Measurements from ENCODE around the gene FAM20A.

Gene FAM20A

DNA sequence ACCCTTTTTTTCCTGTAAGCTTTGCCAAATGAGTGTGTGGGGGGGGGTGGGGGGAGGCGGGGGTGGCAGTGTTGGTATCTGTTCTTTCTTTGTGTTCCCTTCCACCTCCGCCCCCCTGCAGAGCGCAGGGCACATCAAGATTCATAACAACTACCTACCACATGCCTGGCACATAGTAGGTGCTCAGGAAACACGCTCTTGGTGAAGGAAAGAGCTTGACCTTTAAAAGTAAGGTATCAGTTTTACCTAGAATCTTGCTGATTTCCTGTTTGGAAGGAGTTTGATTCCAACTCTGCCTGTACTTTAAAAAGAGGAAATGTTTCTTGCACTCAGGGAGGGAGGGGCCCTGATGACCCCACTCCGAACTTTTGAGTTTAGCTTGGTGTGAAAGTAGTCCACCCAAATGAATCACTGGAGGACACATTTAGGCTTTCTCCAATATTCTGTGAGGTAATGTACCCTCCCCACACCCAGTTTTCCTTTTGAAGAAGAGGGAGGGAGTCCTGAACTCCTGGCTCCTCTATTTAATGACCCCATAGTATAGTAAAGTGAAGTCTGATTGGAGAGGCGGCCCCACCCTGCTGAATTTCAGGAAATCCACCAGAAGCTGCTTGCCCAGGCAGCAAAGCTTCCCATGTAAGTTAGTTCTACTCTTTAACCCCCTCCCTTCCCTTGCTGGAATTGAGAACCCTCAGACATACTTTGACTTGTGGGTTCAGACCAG is 560 bp upstream of the FAM20A start:
- DNase-seq (no peak), ATAC-seq (ENCODE audit: insufficient read depth, low read depth) (no peak)
- Histone ChIP-seq H3K9me3 (ENCODE audit: insufficient read depth, low read length, severe bottlenecking) (no peaks in the 10 kb centered on the region), H2AFZ (ENCODE audit: low read depth, low read length) (no peak overlapping the region), H3K27me3 (ENCODE audit: insufficient read depth, low read length, poor library complexity) (peaks cover 15% of the 10 kb centered on the region), H3K4me2 (ENCODE audit: insufficient read depth, low read length) (no peak overlapping the region), H3K9ac (ENCODE audit: low read depth, low read length) (no peak overlapping the region), H3K79me2 (ENCODE audit: insufficient read depth, low read length) (no peaks in the 10 kb centered on the region), H3K4me1 (ENCODE audit: insufficient read depth, low read length) (no peaks in the 10 kb centered on the region), H3K36me3 (ENCODE audit: insufficient read depth, low read length) (no peaks in the 10 kb centered on the region), H3K4me3 (ENCODE audit: low read depth in 1 of 2, low read length in 2 of 2) (no peak overlapping the region), H3K27ac (ENCODE audit: low read length) (no peak overlapping the region), H4K20me1 (ENCODE audit: insufficient read depth, low read length) (no peaks in the 10 kb centered on the region)
- TF ChIP-seq, protein P1, sequence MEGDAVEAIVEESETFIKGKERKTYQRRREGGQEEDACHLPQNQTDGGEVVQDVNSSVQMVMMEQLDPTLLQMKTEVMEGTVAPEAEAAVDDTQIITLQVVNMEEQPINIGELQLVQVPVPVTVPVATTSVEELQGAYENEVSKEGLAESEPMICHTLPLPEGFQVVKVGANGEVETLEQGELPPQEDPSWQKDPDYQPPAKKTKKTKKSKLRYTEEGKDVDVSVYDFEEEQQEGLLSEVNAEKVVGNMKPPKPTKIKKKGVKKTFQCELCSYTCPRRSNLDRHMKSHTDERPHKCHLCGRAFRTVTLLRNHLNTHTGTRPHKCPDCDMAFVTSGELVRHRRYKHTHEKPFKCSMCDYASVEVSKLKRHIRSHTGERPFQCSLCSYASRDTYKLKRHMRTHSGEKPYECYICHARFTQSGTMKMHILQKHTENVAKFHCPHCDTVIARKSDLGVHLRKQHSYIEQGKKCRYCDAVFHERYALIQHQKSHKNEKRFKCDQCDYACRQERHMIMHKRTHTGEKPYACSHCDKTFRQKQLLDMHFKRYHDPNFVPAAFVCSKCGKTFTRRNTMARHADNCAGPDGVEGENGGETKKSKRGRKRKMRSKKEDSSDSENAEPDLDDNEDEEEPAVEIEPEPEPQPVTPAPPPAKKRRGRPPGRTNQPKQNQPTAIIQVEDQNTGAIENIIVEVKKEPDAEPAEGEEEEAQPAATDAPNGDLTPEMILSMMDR (IDR thresholded peaks at IDR 0.05; ENCODE audit: borderline replicate concordance, extremely low read depth, low read length, poor library complexity, severe bottlenecking), result no peak

- H3K27me3 ChIP-seq (ENCODE audit: insufficient read depth, low read length, poor library complexity), result peaks cover 18% of the 10 kb centered on the region
- H2AFZ ChIP-seq (ENCODE audit: low read depth, low read length), result no peak overlapping the region
- no peaks in the 10 kb centered on the region for H3K9me3 ChIP-seq (ENCODE audit: insufficient read depth, low read length, severe bottlenecking)
- no peak overlapping the region for H3K9ac ChIP-seq (ENCODE audit: low read depth, low read length)
- TF ChIP-seq, protein P1 (IDR thresholded peaks at IDR 0.05; ENCODE audit: borderline replicate concordance, extremely low read depth, low read length, poor library complexity, severe bottlenecking), result no peak
- no peak for TF ChIP-seq EZH2 (IDR thresholded peaks at IDR 0.05; ENCODE audit: borderline replicate concordance, low read depth, low read length, severe bottlenecking)
- H3K27ac ChIP-seq (ENCODE audit: low read length), result no peak overlapping the region
- H3K79me2 ChIP-seq (ENCODE audit: insufficient read depth, low read length), result no peaks in the 10 kb centered on the region
- H3K36me3 ChIP-seq (ENCODE audit: insufficient read depth, low read length), result no peaks in the 10 kb centered on the region
- DNase-seq (no peak), ATAC-seq (ENCODE audit: insufficient read depth, low read depth) (no peak)
- H3K4me2 ChIP-seq (ENCODE audit: insufficient read depth, low read length), result no peak overlapping the region
- H4K20me1 ChIP-seq (ENCODE audit: insufficient read depth, low read length), result no peaks in the 10 kb centered on the region
- H3K4me1 ChIP-seq (ENCODE audit: insufficient read depth, low read length), result no peaks in the 10 kb centered on the region
- no peak overlapping the region for H3K4me3 ChIP-seq (ENCODE audit: low read depth in 1 of 2, low read length in 2 of 2)
Observed at GRCh38 chr17:68600067-68600930, 868 bp downstream of the FAM20A start.

DNA sequence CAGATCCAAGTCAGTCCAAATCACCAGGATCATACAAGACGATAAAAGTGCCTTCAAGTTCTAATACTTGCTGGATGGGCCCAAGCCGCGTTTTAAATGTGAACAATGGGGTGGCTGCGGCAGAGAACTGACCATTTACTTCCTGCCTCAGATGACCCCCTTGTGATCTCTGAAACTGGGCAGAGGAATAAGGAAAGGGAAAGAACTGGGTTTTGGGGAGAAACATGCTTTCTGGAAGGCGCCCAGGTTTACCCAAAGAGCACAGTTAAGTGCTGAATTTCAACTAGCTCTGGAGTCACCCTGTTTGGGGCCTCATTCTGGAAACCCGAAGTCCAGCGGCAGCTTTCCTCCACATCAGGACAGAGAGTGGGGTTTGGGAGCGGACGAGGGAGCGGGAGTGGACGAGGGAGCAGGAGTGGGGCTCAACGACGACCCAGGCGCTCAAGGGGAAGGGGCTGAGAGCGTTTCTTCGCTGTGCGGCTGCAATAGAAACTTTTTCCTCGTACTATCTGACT is 1.6 kb downstream of the FAM20A start:
- H3K79me2 ChIP-seq (ENCODE audit: insufficient read depth, low read length), result no peaks in the 10 kb centered on the region
- TF ChIP-seq, protein P1 (IDR thresholded peaks at IDR 0.05; ENCODE audit: borderline replicate concordance, extremely low read depth, low read length, poor library complexity, severe bottlenecking), result no peak
- TF ChIP-seq EZH2 (IDR thresholded peaks at IDR 0.05; ENCODE audit: borderline replicate concordance, low read depth, low read length, severe bottlenecking), result no peak
- H4K20me1 ChIP-seq (ENCODE audit: insufficient read depth, low read length), result no peaks in the 10 kb centered on the region
- ATAC-seq (ENCODE audit: insufficient read depth, low read depth) (no peak), DNase-seq (no peak)
- no peak overlapping the region for H3K4me2 ChIP-seq (ENCODE audit: insufficient read depth, low read length)
- H2AFZ ChIP-seq (ENCODE audit: low read depth, low read length), result no peak overlapping the region
- H3K4me3 ChIP-seq (ENCODE audit: low read depth in 1 of 2, low read length in 2 of 2), result no peak overlapping the region
- peaks cover 18% of the 10 kb centered on the region for H3K27me3 ChIP-seq (ENCODE audit: insufficient read depth, low read length, poor library complexity)
- H3K36me3 ChIP-seq (ENCODE audit: insufficient read depth, low read length), result no peaks in the 10 kb centered on the region
- H3K9ac ChIP-seq (ENCODE audit: low read depth, low read length), result no peak overlapping the region
- no peaks in the 10 kb centered on the region for H3K9me3 ChIP-seq (ENCODE audit: insufficient read depth, low read length, severe bottlenecking)
- no peak overlapping the region for H3K27ac ChIP-seq (ENCODE audit: low read length)
- H3K4me1 ChIP-seq (ENCODE audit: insufficient read depth, low read length), result no peaks in the 10 kb centered on the region

All from DND-41 (cell line).